GM18499 (cell line): Measurements from ENCODE around the gene TBC1D9.

ENCODE experiments used
- ATAC-seq: cut with Tn5 transposase; IDR thresholded peaks from one replicate; pipeline ENCODE4 v1.9.1; 2021; ENCODE audit warnings: moderate number of reproducible peaks; ENCODE audit not compliant: insufficient read depth, unreplicated experiment

The TBC1D9 gene

DNA sequence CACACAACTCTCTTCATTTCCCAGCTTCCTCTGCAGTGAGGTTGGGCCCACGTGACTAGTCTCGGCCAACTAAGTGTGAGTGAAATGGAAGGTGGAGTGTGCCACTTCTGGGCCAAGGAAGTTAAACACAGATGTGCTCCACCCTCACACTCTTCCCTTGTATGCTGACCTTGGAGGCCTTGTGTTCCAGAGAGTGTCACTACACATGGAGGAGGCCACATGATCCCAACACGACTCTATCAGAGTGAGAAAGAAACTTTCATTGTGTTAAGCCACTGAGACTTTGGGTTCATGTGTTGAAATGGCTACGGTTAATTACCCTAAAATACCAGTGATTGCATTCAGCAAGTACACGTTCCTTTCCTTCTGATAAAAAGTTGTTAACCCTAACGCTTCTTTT, 55.1 kb downstream of the TBC1D9 start:
- ATAC-seq: no peak

DNA sequence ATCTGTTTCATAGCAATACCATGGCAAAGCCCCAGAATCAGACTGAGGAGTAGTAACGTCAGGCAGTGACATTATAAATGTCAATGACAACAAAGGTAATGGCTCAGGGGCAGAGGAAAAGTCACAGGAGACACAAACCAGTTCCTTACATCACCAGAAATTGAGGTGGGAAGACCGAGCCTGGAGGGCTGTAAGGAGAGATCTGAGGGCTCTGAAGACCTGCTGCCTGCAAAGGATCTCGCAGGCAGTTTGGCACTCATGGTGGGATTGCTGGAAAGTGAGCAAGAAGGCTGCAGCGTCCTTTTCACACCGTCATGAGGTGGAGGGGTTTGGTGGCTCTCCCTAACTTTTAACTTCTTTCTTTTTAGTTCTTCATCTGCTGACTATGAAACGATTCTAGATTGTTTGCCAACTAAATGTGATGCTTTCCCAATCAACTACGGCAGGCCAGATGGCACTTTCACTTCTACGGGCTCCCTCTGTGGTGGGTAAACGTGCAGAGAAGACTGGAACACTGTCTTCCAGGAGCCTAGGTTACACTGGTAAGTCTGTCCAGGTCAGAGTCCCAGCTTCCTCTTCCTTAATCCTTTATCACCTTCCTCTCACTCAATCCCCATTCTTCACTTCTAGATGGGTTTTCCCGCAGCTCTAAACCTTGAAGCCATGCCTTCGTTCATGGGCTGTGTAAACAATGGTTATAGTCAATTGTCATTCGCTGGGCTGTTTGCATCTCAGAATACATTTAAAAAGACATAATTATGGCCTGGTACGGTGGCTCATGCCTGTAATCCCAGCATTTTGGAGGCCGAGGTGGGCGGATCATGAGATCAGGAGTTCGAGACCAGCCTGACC, 58.2 kb downstream of the TBC1D9 start:
- no peak for ATAC-seq

DNA sequence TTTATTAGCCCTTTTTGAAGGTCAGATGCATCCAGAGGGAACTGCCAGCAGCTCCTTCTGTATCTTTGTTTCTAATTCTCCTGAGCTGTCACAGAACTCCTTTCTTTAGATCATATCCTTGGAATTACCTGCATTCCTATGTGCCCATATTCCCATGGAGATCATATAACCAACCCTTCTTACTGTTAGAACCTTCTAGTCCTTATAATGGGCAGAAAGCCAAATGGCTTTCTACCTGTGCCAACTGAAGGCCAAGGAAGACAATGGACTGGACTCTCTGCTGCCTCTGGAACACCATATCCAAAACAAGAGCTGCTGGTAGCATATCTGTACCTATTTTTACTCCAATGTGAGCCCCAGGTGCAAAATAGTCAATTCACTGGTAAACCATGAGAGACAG, 60.7 kb downstream of the TBC1D9 start:
- no peak for ATAC-seq

DNA sequence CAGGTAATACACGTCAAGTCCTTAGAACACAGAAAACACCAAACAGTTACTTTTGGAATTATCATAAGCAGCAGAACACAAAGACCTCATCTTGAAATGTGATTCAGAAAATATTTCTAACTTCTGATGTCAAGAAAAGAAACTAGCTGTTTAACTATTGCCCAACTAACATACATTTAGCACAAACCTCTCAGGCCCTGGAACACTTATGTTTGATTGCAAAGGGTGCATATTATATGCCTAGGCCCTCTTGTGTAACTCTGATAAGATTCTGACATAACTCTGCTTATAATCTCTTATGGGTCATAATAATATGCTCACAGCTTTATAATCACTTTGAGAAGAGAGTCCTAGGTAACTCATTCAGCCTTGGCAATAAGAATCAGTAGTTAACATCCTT, 62.6 kb downstream of the TBC1D9 start:
- ATAC-seq: no peak

DNA sequence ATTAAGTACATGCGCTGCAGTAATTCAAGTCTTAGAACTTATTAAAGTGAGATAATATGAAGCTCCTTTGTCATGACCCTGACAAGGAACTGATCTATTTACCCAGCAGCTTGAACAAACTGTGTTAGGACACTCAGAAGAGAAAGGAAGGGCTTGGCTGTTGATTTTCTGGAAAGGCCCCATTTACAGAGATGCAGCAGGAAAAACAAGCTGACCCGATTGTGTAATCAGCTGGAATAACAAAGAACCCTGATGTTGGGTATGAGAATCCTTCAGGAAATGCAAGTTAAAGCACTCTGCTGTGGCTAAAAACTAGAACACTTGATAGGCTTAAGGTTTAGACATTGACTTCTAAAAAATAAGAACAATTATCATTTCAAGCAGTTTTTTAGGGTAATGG, 64.8 kb downstream of the TBC1D9 start:
- no peak for ATAC-seq

DNA sequence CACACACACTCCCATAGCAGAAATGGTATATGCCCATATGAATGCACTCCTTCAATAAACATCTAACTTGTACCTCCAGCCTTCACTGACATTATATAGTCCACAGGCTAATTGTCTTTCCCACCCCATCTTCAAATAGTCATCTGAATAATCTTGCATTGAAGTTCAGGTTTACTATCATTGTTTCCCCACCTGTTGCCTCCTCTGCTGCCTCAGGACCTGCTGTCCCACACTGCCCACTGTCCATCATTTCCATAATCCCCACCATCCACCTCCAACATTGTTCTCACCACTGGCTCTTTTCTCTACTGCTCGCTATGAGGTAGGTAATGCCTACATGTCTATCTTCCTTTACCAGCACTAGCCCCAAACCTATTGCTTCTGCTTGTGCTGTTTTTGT, 66.1 kb downstream of the TBC1D9 start:
- ATAC-seq: no peak

DNA sequence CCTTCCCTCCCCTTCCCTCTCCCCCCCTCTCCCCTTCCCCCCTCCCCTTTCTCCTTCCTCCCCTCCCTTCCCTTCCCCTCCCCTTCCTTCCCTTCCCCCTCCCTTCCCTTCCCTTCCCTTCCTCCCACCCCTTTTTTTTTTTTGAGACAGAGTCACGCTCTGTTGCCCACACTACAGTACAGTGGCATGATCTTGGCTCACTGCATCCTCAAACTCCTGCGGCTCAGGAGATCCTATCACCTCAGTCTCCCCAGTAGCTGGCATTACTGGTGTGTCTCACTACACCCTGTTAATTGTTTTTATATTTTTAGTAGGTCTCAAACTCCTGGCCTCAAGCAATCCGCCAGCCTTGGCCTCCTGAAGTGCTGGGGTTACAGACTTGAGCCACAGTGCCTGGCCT, 66.6 kb downstream of the TBC1D9 start:
- ATAC-seq: no peak

DNA sequence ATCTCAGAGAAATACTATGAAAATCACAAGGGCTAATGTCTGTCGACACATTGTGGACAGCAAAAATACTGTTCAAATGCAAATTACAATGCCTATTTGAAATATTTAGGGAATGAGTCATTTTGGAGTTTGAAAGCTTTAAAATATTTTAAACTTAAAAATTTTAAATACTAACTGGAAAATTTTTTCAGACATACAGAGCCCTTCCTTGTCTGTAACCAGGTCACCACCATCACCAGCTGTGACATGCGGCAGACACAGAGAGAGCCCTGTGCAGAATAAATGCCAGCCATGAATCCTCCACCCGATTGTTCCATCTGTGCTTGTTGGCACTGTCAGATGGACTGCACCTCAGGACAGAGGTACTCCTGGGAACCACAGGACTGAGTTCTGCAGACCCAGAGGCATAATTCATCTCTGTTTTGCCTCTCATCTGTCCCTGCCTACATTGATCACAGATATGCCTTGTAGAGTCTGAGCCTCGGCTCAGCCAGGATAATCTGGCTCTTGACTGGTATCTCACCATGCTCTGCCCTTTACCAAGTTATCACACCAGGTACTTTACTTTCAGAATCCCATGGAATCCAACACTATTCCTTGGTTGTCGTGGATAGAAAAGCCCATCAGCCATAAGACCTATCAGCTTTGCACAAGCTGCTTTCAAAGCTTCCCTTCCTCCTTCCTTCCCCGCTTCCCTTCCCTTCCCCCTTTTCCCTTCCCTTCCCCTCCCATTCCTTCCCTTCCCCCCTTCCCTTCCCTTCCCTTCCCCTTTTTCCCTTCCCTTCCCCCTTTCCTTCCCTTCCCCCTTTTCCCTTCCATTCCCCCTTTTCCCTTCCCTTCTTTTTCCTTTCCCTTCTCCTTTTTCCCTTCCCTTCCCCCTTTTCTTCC, 67.2 kb downstream of the TBC1D9 start:
- ATAC-seq: no peak

DNA sequence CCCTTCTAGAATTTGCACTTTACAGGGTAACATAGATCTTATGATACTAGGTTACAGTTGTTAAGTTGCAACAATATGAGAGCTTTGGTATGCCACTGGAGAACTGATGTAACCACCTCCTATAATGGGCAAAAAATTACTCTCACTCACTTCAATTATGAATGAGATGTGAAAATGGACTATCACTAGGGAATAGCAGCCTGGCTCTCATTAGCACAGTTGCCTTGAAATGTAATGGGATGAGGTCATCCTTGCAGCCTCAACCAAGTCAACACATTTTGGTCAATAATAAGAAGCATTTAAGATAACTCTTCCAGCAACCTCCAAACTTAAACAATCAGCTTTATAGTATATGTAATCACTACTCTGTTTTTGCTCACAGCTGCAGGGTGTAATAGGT, 69.4 kb downstream of the TBC1D9 start:
- no peak for ATAC-seq

DNA sequence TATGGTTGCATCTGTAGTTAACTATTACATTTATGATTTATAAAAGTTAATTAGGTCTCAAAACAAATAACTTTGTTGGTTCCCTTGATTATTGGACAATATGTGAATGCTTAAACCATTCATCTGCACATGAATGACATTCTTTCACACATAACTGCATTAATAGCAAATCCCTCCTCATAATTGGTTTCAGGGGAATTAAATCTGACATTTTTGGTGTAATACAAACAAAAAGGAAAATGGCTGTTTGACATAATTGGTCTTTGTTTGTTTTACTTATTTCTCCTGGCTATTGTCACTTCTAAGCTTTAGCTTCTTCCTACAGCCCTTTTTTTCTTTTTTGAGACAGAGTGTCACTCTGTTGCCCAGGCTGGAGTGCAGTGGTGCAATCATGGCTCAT, 71.9 kb downstream of the TBC1D9 start:
- no peak for ATAC-seq

DNA sequence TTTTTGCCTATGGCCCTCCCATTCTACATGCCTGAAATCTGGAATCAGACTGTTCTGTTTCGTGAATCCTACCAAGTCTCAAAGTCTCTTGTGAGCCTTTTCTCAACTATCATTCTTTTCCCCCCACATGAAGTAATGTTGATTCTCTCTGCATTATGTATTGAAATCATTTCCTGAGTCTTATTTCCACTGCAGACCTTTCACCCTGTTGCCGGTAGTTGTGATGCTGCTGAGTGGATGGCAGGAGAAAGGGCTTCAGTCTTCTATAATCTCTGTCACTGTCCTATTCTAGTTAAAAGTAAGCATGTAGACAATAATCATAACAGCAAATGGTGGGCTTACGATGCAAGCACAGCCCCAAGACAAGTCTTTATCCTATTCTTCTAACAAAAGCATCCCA, 75.0 kb downstream of the TBC1D9 start:
- ATAC-seq: no peak

DNA sequence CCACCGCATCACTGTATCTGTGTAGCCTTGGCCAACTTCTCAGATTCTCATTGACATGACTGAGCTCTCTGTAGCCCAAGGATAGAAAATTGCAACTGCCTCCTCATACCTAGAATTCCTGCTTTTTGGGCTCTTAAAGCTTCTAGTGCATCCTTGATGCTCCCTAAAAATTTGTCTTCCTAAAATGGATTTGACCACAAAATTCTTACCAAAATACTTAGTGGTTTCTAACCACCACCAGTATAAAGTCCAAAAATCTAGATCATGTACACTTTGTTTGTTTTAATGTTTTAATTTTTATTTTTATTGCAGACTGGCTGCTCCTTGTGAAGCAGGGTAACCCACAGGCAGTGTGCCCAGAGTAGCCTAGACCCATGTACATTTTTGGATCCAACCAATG, 75.5 kb downstream of the TBC1D9 start:
- no peak for ATAC-seq

DNA sequence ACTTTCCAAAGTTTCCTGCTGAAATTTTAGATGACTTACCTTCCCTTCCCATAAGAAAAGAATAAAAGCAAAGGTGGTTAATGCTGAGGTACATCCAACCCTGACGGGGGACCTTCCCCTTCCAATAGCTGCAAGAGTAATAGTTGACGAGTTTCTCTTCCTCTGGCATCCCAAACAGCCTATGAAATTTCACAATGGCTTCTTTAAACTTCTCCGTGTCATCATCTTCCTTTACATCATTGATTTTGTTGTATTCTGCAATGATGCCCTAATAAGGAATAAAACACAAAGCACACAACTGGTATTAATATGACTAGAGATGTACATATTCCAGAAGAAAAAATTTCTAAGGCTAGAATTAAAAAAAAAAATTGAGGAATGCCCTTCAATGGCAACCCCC, 76.6 kb downstream of the TBC1D9 start:
- no peak for ATAC-seq

DNA sequence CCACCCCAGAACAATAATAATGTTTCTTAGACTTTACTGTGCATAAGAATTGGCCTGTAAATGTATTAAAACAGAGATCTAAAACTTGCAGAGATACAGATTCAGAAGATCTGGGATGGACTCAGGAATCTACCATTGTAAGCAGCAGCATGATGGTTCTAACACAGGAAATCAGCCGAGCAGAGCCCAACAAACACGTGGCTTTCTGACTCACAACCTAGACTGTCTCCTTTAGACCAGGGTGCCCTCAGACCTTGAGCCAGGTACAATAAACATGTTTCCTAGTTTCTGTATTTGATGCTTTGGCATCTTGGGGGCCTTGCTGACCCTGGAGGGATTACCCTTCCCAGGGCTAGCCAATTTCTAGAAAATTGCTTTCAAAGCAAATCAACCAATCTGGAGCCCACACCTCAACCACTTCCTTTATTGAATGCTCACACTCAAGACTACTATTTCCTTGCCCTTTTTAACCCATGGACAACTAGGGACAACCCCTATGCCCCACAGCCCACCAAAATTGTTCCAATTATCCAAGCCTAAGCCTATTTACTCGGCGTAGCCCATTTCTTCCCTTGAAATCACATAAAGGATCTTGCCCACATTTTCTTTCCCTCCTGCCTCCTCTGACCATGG, 80.5 kb downstream of the TBC1D9 start:
- ATAC-seq: no peak

DNA sequence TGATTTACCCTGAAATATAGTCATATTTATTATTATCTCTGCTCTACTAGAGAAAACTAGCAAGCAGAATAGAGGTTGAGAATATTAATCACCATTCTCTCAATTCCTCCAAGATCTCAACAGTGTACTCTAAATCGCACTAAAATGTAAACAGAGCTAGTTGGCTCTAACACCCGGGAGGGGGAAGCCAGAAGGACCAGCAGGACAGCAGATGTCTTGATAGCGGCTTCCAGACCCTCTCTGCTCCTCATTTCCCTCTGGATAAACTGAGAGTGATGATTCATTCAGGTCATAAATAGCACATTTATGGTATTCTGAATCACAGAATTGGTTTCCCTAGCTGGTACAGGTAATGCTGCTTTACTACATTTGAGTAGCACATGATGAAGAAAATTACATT, 82.5 kb downstream of the TBC1D9 start:
- no peak for ATAC-seq

DNA sequence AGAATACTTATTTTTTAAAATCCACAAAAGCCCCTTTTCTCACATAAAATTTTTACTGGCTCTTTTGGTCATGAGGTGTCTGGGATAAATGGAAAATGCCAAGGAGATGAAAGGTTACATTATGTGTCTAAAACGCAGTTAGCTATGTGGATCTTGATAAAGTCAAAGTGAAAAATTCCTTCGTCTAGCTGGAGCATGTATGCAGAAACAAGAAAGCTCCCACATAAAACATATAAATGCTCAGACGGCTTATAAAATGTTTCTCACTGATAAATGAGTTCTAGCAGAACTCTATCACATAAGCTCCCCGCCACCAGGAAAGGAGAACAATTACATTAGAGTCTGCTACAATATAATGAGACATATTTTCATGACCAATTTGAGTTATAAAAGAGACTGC, 83.8 kb downstream of the TBC1D9 start:
- no peak for ATAC-seq

DNA sequence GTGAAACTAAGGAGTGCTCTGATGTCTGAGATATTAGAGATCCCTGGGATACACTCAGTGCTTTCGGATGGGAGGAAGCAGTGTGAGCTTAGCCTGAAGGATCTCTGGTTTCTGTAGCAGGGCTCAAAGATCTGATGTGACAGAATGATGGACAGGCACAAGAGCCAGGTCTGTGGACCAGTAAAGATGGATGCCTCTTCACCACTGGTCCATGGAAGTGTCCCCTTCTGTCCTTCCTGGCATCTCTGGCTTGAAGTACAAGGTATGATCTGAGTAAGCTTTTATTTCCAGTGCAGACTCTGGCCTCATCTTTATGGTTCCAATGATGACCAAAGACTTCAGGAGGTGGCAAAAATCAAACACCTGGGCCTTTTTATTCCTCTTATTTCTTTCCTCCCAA, 88.1 kb downstream of the TBC1D9 start:
- no peak for ATAC-seq

DNA sequence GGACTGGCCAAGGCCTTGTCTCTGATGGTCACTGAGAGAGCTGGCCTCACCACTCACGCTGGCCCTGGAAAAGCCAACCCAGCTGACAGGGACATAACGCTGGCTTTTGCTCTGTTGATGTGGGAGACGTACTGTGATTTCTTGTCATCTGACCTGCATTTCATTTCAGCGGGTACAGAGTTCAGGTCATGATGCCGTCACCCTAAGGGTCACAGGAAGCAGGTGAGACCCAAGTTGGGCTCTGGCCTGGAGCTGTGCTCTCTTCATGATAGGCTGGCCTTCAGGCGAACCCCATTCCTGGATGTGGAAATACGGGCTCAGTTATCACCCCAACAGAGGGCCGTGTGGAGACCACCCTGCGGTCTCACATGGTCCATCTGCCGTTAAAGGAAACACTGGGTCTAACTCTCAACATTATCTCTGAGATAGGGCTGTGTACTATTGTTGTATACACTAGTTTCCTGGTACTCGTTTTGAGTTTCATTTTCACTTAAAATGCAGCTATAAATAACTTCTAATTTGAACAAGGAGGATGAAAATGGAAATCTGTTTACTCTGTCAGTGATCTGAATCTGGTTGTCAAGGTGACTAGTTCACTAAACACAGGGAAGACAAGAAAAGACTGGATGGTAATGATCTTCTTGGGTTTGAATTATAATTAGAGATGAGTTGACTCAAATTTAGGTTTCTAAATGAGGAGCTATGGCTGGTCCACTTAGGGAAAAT, 89.1 kb downstream of the TBC1D9 start:
- ATAC-seq: no peak

DNA sequence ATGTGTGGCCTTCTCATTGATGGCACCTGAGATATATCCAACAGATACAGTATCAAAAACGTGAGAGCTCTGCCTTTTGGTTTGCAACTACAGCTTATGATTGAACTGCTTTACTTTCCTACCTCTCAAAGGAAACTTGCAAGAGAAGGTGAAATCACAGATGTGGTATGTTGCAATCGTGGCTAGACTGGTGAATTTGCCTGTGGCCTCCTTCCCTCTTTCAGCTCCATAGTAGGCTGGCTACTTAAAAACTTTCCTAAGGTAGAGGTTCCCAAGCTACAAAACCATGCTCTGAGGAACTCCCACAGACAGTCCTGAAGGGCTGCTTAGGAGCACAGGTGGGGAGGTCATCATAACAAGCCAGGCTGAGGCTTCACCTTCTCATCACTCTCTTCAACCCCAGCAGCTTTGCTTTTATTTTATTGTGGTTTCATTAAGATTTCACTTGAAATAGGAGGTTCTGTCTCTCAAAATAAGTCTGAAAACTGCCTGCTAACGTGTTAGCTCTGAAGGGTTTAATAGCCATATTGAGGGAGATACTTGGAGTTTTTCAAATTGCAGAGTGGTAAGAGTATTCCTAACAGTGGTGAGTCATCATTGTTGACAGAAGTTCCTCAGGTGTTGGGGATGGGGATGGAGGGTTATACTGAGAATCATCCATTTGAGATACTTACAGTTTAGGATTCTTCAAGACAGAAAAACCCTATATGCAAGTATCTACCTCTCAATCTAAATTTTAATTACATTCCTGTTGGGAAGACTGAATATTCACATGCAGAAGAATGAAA, 93.9 kb downstream of the TBC1D9 start:
- no peak for ATAC-seq

DNA sequence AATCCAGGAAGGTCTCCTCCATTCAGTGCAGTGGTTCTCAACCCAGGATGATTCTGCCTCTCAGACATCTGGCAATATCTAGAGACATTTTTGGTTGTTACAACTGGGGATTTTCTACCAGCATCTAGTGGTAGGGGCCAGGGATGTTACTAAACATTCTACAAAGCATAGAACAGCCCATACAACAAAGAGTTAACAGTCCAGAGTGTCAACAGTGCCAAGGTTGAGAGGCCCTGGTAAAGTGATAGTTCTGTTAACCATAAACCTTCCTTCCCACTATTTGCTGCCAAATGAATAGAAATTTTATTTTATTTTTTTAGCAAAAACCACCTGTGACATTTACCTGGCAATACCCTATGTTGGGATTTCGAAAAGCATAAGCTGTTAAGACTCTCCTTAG, 94.6 kb downstream of the TBC1D9 start:
- no peak for ATAC-seq
